Stimulated activated naive CD8-positive, alpha-beta T cell treated with anti-CD3 and anti-CD28 coated beads, Interleukin-15, Interleukin-2, amounts not matched to agents 100 U/mL and 50 U/mL, for 24 hours (primary cell): ENCODE results near the gene ADGRV1.

Source experiments
- ATAC-seq: fragments of 150-1000 bp; cut with Tn5 transposase; one replicate; pipeline ENCODE4 v1.10.0; 2021
- DNase-seq: peaks from one replicate; pipeline ENCODE4 v3.0.0; 2021

The ADGRV1 gene

DNA sequence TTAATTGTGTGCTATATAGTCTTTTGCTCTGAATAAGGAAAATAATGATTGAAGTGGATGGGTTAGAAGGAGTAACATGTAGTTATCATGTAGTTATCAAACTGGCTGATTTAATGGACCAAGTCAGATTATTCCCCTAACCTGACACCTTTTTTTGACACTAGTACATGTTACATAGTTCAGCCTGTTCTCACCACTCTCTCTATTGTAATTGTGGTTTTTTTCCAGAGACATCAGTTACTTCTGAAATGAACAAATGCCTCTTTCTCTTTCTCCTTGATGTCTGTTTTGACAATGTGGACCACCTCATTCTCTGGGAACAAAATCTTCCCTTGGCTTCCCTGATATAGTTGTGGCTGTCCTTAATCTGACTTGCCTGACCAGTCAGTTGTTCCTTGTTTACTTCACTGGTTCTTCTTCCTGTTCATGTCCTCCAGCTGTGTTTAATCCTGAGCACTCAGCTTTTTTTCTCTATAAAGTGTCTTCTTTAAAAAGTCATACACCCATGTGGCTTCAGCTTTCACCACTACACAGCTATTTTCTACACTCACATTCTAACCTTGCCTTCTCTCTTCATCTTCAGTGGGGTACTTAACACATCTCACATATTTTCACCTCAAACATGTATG, 581.1 kb downstream of the ADGRV1 start:
- ATAC-seq: no peak
- DNase-seq: no peak

DNA sequence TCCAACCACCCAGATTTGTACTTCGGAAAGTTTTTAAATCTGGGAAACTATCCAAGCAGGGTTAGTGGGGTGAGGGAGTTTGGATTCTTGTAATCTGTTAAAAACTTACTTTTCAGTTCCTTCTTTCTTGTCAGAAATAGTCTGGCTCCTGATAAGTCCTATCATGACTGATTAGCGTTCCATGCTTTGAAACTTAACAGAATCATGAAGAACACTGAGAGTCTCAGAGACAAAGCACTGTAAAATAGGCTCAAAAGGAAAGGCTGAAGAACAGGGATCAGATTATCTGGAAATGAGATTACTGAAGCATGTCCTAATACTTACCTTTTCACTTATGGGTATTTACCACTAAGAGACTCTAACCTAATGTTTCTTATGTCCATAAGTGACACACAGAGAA, 582.1 kb downstream of the ADGRV1 start:
- DNase-seq (no peak), ATAC-seq (no peak)

DNA sequence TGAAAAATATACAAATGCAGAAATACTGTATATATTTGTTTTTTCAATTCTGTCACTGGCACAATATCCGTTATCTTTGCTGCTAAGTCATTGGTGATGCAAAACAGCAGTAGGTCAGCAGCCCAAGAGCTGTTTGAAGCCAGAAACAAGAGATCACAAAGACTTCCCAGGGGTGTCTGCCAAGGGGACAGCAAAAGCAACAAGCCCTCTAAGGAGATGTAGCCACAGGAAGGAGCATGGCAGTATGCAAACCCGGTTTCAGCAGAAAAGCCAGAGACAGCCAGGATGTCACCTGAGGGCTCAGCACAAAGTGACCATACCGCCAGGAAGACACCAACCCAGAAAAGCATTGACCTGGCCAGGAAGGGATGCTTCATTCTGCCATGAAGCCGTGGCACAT, 583.0 kb downstream of the ADGRV1 start:
- DNase-seq: no peak
- no peak for ATAC-seq

- ATAC-seq: no peak
These were observed 583.8 kb downstream of the ADGRV1 start for GRCh38 chr5:91142386-91142785.

DNA sequence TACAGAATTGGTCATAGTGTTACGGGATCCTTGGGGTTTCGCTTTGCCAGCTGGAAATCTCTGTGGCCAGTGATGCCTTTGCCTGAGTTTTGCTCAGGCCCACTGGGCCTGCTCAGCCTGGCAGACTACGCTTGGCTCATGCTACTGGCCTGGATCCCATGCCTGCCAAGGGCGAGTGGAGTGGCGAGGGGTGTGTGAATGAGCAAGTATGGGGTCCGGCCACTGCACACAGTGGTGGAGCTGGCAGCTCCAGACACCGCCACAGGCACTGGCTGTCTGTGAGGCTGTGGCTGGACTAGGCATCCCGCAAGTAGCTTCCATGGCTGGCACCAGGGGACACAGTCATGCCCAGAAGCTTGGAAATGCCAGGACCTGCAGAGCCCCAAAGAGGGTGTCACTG, 584.2 kb downstream of the ADGRV1 start:
- ATAC-seq (no peak), DNase-seq (no peak)

More at GRCh38 chr5:91142386-91142785, 583.8 kb downstream of the ADGRV1 start:
- no peak for DNase-seq

DNA sequence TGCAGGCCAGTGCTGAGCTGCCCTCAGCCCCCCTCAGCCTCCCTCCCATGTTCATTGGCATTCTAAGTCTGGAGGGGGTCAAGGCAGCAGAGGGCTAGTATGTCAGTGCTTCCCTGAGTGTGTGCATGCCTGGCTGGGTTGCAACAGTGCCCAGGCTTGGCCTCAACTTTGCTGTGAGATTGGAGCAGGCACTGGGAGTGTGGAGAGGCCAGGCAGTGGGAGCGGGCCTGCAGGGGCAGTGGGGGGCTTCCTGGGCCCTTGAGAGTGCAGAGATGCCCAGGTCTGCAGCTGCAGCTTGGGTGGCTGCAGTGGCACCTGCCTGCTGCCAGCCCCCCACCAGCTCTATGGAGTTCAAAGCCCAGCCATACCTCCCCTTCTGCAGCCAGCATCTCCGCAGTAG, 585.2 kb downstream of the ADGRV1 start:
- DNase-seq (no peak), ATAC-seq (no peak)

- DNase-seq: no peak
- no peak for ATAC-seq
These were observed 586.1 kb downstream of the ADGRV1 start for GRCh38 chr5:91144491-91145332.

DNA sequence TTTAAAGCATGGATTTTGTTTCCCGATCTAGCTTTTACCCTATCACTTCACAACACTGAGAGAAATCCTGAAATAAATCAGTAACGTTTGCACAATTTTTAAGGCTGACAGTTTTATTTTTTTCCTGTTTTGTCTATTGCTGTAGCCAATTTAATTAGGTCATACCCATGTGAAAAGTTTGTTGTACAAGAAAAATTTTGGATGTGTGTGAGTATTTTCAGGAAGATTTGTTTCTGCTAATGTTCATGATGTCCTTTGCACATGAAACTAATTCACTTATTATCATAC, 586.7 kb downstream of the ADGRV1 start:
- ATAC-seq (no peak), DNase-seq (no peak)

- ATAC-seq: no peak
- no peak for DNase-seq
These were observed 587.6 kb downstream of the ADGRV1 start for GRCh38 chr5:91146230-91146629.

- no peak for DNase-seq
These were observed 588.5 kb downstream of the ADGRV1 start for GRCh38 chr5:91146905-91147600.

GRCh38 chr5:91150234-91150633, 591.6 kb downstream of the ADGRV1 start:
- ATAC-seq (peak; percentile 96), DNase-seq (no peak)

More at GRCh38 chr5:91146905-91147600, 588.5 kb downstream of the ADGRV1 start:
- ATAC-seq: no peak

DNA sequence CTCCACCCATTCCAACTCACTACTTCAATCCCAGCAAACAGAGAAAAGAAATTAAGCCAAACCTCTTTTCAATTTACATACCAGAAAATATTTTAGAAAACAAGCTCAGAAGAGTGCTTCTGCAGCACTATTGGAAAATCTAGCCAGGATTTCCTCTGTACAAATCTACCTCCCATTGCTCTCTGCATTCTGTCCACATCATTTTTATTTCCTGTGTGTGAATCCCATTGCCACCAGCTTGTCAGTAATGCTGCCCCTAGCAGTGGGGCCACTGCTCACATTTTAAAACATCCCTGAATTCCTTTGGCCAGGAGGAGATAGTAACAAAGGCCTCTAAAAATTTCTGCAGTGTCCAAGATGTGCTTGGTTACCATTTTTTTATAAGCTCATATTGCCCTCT, 592.0 kb downstream of the ADGRV1 start:
- DNase-seq: no peak

GRCh38 chr5:91151947-91152346, 593.4 kb downstream of the ADGRV1 start:
- ATAC-seq: no peak
- DNase-seq: no peak

More for the DNA sequence above, 592.0 kb downstream of the ADGRV1 start:
- ATAC-seq: no peak

GRCh38 chr5:91154338-91154737, 595.7 kb downstream of the ADGRV1 start:
- DNase-seq: no peak
- ATAC-seq: no peak

GRCh38 chr5:91155274-91155673, 596.7 kb downstream of the ADGRV1 start:
- no peak for DNase-seq
- ATAC-seq: no peak

GRCh38 chr5:91156242-91156641, 597.6 kb downstream of the ADGRV1 start:
- DNase-seq (no peak), ATAC-seq (no peak)

DNA sequence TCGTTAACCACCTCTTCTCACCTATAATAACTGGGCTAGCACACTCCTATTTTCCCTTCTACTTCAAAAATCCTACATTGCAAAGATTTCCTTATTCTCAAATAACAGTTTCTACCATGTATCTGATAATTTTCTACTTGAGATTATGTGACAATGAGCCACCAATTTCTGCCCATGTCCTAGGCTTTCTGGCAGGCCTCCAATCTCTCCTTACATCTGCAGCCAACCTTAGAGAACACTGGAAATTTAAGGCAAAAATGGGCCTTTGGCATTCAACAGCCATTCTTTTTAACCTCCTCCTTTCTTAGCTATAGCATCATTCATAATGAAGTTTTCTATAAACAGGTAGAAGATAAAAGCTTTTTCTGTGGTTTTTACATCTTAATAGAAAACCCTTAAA, 599.4 kb downstream of the ADGRV1 start:
- DNase-seq: no peak
- ATAC-seq: no peak

- DNase-seq (no peak), ATAC-seq (no peak)
These were observed 601.0 kb downstream of the ADGRV1 start for GRCh38 chr5:91159647-91160046.

GRCh38 chr5:91160714-91161285, 602.2 kb downstream of the ADGRV1 start:
- no peak for ATAC-seq
- no peak for DNase-seq

DNA sequence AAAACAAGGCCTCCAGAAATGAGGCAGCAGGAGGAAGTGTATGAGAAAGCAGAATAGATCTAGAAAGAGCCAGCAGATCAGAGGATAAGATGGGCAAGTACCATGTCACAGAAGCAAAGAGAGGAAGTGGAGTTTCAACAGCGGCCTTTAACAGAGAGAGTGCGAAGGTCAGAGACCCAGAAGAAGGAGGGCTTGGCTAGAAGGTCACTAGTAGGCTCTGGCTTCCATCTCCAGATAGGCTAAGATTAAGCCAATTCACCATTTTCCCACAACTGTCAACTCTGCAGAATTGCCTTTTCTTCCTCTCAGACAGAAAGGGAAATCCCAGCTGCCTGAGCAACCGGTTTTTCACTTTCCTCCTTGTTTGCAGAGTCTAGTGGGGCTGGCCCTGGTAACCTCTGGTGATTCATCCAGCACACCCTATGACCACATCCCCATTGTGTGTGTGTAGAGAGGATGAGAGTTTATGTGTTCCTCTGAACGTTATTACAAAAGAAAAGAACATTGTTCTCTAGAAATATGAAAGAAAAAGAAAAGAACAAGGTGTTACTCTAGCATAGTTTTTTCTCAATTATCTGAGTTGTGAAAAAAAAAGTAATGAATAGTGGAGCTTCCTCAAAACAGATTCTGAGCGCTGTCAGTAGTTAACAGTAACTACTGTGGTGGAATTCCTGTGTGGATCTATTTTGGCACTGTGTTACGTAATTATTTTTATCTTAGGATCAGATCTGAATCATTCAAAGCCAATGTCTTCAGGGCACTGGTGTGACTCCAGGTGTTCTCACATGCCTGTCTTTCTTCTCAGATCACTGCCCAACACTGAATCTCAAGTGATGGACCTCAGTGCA, 604.2 kb downstream of the ADGRV1 start:
- ATAC-seq (peak; percentile 99), DNase-seq (peak; percentile 68)

GRCh38 chr5:91164424-91164823, 605.8 kb downstream of the ADGRV1 start:
- DNase-seq (no peak), ATAC-seq (no peak)
